Activated CD4-positive, alpha-beta T cell treated with anti-CD3 and anti-CD28 coated beads, Interleukin-2, amount 50 U/mL, for 1 hour (primary cell): ENCODE measurements around the gene DIS3L2.

ENCODE experiments used
- DNase-seq: peaks from one replicate; pipeline ENCODE4 v3.0.0-alpha.2; 2020

The DIS3L2 gene, protein sequence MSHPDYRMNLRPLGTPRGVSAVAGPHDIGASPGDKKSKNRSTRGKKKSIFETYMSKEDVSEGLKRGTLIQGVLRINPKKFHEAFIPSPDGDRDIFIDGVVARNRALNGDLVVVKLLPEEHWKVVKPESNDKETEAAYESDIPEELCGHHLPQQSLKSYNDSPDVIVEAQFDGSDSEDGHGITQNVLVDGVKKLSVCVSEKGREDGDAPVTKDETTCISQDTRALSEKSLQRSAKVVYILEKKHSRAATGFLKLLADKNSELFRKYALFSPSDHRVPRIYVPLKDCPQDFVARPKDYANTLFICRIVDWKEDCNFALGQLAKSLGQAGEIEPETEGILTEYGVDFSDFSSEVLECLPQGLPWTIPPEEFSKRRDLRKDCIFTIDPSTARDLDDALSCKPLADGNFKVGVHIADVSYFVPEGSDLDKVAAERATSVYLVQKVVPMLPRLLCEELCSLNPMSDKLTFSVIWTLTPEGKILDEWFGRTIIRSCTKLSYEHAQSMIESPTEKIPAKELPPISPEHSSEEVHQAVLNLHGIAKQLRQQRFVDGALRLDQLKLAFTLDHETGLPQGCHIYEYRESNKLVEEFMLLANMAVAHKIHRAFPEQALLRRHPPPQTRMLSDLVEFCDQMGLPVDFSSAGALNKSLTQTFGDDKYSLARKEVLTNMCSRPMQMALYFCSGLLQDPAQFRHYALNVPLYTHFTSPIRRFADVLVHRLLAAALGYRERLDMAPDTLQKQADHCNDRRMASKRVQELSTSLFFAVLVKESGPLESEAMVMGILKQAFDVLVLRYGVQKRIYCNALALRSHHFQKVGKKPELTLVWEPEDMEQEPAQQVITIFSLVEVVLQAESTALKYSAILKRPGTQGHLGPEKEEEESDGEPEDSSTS

DNA sequence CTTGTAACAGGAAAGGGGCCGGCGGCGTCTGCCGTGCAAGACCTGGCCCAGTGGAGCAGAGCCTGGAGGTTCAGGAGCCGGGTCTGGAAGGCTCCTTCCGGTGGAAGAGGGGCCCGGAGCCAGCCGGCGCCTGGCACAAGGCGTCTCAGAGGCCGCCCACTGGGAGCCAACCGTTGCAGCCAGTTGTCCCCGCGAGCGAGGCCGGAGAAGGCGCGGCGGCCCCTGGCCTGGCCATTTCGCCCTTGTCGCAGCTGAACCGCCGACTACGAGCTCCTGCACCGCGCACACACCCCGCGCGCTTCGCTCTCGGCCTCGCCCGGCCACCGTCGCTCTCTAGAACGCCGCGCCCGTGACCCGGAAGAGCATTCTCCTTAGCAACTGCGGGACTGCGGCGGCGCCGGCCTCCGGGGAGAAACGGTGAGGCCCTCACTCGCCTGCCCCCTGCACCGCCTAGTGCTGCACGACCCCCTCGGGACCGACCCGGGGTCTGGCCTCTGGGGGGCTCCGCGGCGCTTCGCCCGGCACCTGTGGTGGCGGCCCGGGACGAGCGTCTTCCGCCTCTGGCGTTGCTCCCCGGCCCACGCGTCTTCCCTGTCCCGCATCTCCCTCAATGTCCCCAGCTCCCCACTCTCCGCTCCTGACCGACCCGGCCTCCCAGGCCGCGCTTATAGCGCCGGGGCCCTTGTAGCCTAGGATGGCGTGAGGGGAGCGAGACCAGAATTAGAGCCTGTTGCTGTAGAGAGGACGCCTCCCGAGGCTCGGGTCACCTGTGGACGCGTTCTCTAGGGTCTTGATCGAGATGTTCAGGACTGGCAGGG lies at the start of gene DIS3L2:
TSS of gene DIS3L2 (plus strand) at position 365 of the 818 bp plus-strand sequence. CDS start 53,215 bp downstream, outside the sequence.
- peak; percentile 76 for DNase-seq

DNA sequence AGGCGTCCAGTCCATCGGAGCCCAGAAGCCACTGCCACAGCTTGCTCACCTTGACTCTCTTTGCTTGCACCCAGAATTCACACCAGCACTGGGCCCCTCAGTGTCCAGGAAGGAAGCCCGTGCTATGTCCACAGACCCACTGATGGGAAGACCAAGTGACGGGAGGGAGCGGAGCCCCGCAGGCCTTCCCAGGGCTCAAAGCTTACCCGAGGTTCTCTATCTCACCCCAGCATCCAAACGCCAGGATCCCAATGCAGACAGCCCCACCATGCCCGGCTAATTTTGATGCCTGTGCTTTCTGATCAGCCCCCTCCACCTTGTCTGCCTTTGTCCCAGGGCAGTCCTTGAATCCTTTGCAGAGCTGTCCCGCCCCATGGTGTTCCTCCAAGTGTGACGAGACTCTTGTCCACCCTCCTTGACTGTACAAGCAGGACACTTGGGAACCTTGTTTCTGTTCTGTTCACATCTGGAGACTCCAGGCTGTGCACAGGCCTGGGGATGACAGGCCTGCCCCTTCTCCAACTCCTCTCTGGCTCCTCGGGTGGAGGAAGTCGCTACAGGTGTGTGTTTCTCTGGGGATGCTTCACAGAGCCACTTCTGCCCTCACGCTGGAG lies 47.3 kb upstream of the DIS3L2 start:
- DNase-seq, result no peak

DNA sequence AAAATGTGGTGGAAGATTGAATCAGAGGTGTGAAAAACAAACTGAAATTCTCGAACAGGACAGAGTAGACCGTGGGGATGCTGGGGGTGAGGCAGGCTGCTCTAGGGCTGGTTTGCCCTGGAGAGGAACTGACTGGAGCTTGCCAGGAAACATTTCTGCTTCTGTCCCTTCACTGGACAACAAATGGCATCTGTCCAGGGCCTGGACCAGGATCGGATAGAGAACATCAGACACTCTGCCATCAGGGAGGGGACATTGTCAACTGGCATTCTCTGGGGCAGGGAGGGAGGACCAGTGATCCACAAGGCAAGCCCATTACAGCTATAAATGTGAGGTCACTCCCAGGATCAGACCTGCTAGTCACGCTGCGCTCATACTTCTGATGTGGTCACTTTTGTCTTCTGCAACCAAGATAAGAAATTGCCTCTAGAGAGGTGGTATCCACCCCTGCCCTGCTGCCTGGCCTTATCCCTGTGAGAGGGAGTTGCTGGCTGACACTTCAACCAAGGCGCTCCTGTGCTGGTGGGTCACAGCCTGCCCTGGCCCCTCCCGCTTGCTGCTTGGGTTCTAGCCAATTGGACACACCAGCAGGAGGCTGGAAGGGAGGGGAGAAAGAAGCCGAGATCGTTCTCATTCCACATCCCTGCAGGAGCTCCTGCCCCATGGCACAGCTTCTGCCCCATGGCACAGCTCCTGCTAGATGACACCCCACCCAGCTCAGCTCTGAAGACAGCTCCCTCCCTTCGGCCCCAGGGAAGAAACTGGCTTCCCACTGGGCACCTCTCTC lies 44.0 kb upstream of the DIS3L2 start:
- no peak for DNase-seq

DNA sequence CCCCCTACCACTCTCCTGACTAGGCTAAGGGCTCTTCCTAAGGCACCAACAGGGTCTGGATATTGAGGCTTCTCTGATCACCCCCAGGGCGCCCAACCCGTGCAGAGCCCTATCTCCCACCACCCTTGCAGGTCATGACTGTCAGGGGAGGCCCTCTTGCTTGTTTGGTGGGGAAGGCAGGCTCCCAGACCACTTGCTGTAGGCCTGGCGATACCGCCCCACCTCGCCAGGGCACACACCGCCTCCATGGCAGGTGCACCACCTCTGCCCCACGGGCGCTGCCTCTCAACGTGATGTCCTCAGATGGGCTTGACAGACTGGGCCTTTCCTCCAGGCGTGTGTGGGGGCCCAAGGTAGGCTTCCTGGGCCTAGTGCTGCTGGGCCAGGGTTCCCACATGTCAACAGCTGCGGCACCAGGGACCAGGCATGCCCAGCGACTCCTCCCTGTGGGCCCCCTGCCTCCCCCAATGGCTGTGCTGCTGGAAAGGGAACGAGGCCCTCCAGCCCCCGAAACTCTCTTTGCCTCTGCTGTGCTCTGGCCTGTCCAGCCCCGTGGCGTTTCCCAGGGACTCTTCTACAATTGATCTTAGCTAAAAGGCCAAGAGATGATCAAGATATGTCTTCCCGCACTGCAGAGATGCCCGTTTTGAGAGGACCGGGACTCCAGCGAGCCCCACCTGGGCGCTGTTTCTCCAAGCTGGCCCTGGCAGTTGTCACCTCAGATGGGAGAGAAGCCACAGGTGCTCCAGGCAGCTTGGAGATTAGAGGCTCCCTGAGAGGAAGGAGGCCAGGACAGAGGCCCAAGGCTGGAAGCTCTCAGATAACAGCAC lies 42.8 kb upstream of the DIS3L2 start:
- DNase-seq, result no peak

DNA sequence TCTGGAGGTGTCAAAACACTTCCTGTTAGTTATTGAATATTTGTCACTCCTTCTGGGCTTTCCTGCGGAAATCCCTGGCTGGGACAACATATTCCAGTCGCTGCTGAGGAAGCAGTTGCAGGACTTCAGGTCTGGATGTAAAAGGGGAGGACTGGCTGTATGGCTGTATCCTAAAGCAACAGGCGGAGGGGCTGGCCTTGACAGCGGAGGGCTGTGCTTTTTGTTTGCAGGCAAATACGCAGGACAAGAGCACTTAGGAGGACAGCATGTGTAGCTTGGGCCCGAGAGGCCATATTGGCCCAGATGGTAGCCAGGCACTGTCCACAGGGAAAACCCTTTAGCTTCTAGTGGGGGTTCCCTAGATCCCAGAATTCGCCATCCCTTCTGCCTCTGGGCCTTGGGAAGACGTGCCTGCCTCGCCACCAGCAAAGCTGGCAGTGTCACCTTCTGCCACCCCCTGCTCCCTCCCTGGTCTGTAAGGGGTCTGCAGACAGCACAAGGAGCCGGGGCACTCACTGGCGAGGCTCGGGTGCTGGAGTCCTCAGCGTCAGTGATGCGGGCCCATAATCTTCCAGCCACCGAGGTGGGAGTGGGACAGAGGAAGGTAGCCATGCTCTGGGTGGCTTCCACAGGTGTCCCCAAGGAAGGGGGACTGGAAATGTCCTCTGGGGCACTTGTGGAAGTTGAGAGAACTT lies 42.0 kb upstream of the DIS3L2 start:
- DNase-seq, result no peak

DNA sequence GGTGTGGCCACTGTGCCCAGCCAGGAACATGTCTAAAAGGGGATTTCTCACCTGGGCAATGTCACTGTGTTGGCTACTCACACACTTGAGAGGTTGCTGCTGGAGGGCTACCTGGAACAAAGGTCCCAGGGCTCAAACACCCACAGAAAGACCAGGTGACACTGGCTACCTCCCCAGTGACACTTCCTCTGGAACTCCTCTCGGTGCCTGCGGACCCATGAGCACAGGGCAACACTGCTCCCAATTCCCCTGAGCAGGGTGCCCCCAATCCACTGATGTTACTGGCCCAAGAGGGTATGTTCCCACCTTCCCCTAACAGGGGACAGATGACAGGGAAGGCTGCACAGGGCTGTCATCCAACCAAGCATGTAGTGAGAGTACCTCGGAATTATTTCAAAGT lies 41.1 kb upstream of the DIS3L2 start:
- no peak for DNase-seq

DNA sequence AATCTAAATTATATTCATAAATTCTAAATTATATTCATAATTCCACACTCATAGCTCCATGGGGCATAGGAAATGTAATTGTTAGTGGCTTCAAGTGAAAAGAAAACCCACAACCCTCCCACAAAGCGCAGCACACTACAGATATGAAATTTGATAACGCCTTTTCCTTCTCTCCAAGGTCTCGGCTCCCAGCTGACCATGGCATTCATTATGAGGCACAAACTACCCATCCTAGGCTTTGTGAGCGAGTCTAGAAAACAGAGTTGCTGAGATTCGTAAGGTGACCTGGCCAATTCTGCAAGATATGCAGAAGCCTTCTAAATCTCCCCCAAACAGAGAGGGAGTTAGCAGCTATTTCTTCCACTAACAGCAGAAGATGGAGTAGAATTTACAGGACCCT lies 40.7 kb upstream of the DIS3L2 start:
- no peak for DNase-seq

DNA sequence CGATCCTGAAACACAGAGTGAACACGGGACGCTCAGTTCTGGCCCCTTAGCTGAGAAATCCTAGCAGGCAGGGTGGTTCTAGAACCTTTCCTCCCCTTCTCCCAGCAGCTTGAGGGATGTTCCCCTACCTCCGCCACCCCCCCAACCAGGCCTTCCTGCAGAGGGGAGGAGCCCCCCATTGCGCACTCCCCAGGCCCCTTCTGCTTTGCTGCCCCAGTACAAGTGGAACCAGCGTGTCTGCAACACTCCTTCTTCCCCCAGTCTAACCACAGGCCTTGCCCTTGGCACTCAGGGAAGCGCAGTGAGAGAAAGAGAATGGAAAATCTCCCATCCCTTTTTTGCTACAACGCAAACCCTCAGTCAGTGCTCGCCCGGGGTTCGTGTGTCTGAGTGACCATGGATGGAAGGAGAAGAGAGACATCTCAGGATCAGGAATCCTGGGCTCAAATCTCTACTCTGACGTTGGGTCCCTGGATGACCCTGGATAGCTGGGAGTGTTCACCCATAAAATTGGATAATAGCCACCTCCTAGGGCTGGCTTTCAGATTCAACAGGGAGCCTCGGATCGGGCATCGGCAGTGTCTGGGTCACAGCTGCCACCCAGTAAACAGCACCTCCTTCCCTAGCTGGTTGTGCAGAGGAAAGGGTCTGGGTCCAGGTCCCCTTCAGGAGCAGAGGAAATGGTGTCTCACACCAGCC lies 39.1 kb upstream of the DIS3L2 start:
- no peak for DNase-seq

DNA sequence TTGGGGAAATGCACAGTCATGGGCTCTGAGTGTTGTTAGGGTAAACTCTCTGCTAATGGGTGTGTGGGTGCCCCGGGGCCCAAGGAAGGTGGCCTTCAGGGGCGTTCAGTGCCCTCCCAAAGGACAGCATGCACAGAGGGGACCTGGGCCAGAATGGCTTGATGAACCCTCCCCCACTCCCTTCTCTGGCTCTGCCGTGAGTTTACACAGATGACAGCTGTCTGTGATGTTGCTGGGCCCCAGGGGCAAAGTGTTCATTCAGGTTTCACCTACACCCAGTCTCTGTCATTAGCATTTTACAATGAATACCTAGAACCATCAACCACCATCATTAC lies 38.5 kb upstream of the DIS3L2 start:
- DNase-seq, result no peak

DNA sequence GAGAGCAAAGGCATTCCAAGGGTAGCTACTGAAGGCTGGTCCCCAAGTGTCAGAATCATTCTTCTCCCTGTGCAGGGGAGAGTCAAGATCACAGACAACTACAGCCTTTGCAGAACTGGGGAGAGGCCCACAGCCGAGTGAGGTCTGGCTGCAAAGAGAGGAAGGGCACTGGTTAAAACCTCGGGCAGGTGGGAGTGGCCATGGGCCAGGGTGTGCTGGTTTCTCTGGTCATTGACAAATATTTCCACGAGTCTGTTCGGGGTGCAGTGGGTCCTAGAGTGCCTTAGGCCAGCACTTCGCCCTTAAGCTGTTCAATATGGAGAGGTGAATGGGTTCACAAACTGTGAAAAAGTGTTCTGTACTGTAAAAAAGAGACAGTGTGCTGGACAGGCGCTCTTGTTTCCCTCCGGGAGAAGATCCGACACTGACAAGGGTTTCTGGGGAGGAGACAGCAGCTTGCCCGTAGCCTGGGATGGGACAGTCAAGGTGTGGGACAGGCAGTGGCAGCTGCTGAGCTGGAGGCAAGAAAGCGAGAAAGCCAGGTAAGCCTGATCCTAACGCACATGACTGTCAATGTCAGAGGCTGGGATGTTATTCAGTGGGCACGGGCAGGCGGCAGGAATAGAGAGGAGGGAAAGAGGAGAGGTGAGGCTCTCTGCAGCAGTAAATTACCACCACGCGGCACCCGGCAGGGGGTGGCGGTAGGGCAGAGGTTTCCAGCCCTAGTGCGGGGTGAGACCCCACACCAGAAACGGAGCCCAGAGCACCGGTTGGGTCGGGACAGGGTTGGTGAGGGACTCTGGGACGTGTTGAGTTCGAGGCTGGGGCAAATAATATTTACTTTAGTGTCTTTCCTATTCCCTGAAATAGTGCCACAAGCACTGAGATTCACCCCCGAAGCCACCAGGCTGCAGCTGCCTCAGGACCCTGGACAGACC lies 37.3 kb upstream of the DIS3L2 start:
- DNase-seq, result no peak

DNA sequence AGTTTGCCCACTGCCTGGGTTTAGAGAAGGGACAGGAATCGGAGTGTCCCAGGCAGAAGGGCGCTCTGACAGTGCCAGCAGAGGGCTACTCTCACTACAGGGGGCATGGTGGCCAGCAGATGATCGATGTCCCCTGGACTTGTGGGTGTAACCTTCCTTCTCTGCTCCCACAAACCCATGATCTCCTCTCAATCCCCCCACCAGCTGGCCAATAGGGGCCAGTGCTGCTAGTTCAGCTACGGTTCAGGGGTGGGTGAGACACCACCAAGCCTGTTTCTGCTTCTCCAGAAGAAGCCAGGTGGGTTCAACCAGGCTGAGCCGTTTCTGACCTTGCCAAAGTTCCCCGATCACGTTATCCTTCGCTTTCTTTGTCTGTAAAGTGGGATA lies 36.6 kb upstream of the DIS3L2 start:
- DNase-seq, result no peak

DNA sequence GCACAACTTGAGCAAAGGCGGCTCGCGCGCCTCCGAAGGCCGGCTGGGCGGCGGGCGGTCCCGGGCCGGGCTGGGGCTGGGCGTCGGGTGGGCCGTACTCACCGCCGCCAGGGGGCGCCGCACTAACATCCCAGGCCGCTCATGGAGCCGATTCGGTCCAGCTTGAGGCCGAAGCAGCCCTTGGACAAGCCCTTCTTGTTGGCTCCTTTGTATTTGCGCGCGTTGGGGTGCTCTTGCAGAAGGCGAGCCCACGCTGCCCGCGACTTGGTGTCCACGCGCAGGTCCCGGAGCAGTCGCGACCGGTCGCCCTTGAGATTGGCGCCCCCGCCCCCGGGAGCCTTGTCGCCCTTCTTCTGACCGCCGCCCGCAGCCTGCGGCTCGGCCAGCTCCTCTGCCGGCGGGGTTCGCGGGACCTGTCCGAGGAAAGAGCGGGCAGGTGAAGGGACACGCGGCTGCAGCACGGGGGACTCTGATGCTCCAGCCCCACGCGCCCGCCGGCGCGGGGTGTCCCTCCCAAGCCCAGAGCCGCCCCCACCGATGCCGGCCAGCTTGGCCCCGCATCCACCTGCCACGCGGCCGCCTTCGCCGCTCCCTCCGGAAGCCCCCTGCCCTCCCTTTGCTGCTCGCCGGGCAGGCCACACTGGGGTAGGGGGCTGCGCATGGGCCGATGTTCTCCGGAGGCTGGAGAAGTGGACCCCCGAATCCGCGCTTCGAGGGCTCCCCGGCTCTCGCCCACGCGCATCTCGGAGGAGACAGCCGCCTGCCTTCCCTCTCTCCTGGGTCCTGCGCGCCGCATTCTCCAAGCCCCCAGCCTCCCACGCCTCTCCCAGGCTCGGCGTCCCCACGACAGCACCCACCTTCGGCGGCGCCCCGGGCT lies 36.0 kb upstream of the DIS3L2 start:
- peak; percentile 71 for DNase-seq

DNA sequence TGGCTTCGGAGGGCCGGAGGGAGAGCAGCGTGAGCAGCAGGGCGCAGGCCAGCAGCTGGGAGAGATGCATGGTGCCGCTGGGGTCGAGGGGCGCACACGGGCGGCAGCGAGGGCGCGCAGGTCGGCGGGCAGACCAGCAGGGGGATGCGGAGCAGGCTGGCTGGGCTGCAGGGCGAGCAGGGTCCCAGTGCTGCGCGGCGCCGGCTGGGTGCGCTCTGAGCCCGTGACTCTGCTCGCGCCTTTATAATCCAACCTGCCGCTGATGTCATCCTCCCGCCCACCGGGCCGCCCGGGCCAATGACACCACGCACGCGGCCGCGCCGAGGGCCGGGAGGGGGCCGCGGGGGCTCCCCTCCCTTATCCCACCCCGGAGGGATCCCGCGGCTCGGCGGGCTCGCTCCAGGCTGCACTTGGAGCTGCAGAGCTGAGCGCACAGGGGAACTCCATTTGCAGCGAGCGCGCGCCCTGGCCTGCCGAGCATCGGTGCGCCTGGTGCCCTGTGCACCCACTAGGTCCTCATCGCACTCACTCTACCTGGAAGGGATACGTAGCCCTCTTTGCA lies 35.3 kb upstream of the DIS3L2 start, which contains the start of gene NPPC:
TSS of gene NPPC (minus strand) at position 217 of the 562 bp plus-strand sequence. CDS start at position 70, 147 bp downstream.
- DNase-seq, result peak; percentile 22

DNA sequence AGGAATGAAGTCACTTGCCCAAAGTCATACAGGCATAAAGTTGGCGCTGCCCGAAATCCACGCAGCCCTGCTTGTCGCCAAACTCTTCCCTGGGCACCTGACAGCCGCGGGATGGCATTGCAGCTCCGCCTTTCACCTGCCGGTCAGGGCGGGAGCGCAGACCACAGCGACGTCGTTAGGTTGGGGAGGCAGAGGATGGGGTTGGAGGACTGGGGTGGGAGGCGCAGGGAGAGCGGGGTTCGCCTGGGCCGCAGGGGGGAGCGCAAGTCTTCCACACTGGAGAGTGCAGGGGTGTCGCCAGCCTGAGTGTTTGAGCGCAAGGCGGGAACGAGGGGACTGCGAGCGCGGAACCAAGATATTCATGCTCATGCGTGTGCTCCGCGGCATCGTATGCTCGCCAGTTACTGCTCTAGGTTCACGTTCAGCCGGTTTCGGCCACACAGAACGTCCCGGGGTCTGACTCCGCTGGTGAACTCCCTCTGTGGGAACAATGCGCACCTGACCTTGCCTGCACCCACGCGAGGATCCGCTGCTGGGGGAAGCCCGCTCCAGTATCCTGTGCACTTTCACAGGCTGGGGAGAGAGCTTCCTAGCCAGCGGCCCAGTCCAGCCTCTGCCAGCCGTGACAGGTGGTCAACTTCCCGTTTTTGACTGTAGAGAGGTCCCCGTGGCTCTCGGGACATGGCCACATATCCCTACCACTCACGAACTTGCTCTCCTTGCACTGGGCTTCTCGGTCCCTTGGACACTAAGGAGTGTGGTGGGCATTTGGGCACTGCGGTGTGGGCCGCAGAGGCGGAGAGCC lies 34.5 kb upstream of the DIS3L2 start:
- no peak for DNase-seq

DNA sequence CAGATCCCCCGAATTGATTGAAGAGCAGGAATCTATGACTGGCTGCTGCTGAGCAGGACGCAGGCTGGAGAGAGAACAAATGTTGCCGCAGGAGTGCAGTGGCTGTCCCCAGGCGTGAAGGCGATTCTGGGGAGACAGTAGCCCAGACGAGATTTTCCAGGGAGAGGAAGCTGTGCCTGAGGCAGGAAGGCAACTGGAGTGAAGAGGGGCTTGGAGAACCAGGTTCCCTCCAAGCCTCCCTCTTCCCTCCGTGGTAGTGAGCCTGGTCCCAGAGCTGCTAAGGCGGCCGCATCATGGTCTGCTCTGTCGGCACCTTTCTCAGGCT lies 34.0 kb upstream of the DIS3L2 start:
- DNase-seq, result no peak

DNA sequence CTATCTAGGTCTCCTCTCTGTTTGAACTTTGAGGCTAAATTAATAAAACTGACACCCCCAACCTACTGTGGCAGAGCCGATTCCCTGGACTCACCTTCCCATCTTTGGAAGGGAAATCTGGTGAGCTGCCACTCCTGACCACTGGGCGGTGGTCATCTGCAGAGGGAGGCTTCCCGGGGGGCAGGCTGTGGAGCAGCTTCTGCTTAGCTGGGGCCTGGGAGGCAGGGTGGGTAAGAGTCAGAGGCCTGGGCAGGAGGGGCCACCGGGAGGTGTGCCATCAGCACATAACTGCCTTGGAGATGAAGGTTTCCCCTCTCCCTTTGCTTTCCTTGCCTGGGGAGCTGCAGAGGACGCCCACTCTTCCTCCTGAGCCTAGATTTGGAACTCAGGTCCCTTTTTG lies 33.0 kb upstream of the DIS3L2 start:
- no peak for DNase-seq
